ENCODE measurements around the gene CD200R1.

Gene CD200R1

GRCh38 chr3:112974894-112975293 lies at the start of gene CD200R1:
Gene CD200R1 (minus strand): TSS chr3:112975103. CDS start chr3:112974857, 246 bp downstream.
- DNase-seq = no peak

GRCh38 chr3:113021471-113021870 lies 46.6 kb upstream of the CD200R1 start:
- no peak for DNase-seq

GRCh38 chr3:113019182-113020137 lies 44.6 kb upstream of the CD200R1 start:
- DNase-seq = peak; percentile 89

GRCh38 chr3:113018536-113019181 lies 43.8 kb upstream of the CD200R1 start:
- no peak for DNase-seq

GRCh38 chr3:113013593-113013992 lies 38.7 kb upstream of the CD200R1 start:
- no peak for DNase-seq

GRCh38 chr3:113008117-113008516 lies 33.2 kb upstream of the CD200R1 start:
- no peak for DNase-seq

GRCh38 chr3:113006359-113007056 lies 31.6 kb upstream of the CD200R1 start:
- DNase-seq = no peak

- DNase-seq = no peak
Observed at GRCh38 chr3:113005611-113006010, 30.7 kb upstream of the CD200R1 start.

- peak; percentile 15 for DNase-seq
Observed at GRCh38 chr3:113002679-113003078, 27.8 kb upstream of the CD200R1 start.

GRCh38 chr3:113002037-113002436 lies 27.1 kb upstream of the CD200R1 start:
- DNase-seq = no peak

GRCh38 chr3:113000691-113001090 lies 25.8 kb upstream of the CD200R1 start:
- no peak for DNase-seq

GRCh38 chr3:112995800-112996199 lies 20.9 kb upstream of the CD200R1 start:
- no peak for DNase-seq

GRCh38 chr3:112990672-112991602 lies 16.0 kb upstream of the CD200R1 start, which contains the start of gene GTPBP8:
Gene GTPBP8 (plus strand): TSS chr3:112990984. CDS start chr3:112991000, 16 bp downstream.
- DNase-seq = peak; percentile 83

GRCh38 chr3:112987710-112988334 lies 12.9 kb upstream of the CD200R1 start:
- no peak for DNase-seq

- DNase-seq = no peak
Observed at GRCh38 chr3:112984485-112984884, 9.6 kb upstream of the CD200R1 start.

- no peak for DNase-seq
Observed at GRCh38 chr3:112982710-112983109, 7.8 kb upstream of the CD200R1 start.

GRCh38 chr3:112980080-112980479 lies 5.2 kb upstream of the CD200R1 start:
- DNase-seq = no peak

- DNase-seq = no peak
Observed at GRCh38 chr3:112979244-112979832, 4.4 kb upstream of the CD200R1 start.

GRCh38 chr3:112976953-112977352 lies 2.0 kb upstream of the CD200R1 start:
- DNase-seq = no peak

- DNase-seq = no peak
Observed at GRCh38 chr3:112976001-112976400, 1.1 kb upstream of the CD200R1 start.

GRCh38 chr3:112974178-112974517 lies 755 bp downstream of the CD200R1 start:
- no peak for DNase-seq

All from stimulated activated CD4-positive, alpha-beta T cell treated with anti-CD3 and anti-CD28 coated beads, Interleukin-12 subunit alpha, Interleukin-12 subunit beta, amount 100 ng/mL, for 4 hours (primary cell).